GM06990 (cell line): Measurements from ENCODE around the gene NELFE.
"Not testable (repeated sequence)": the region's sequence is repeated elsewhere in the genome, so short reads cannot be mapped to it uniquely, and the experiment has no call there.

Experiments
- DNase-seq: peaks from one replicate; pipeline ENCODE4 v3.0.0-alpha.2; 2011; ENCODE audit not compliant: insufficient read length; ENCODE audit errors: extremely low read depth
- H3K27me3 ChIP-seq: replicated peaks from 2 replicates; pipeline ENCODE4 v1.6.0; 2011; ENCODE audit warnings: low read length; ENCODE audit not compliant: control insufficient read depth, insufficient read depth
- H3K36me3 ChIP-seq: 2 replicates; pipeline ENCODE4 v1.5.1; 2011; ENCODE audit warnings: low read length; ENCODE audit not compliant: control insufficient read depth, insufficient read depth
- H3K4me3 ChIP-seq: replicated peaks from 2 replicates; pipeline ENCODE4 v1.5.1; 2011; ENCODE audit warnings: low read depth, mild to moderate bottlenecking, control low read depth, low read length
- TF ChIP-seq, protein P1 (sequence below): IDR thresholded peaks from 2 replicates; pipeline ENCODE4 v1.5.1; 2011; ENCODE audit warnings: low read length, control low read depth, mild to moderate bottlenecking, inconsistent platforms; ENCODE audit not compliant: insufficient read depth, poor library complexity, severe bottlenecking

Gene NELFE

GRCh38 chr6:31981744-31982143 is 23.0 kb upstream of the NELFE start, which contains the start of gene C4A:
Gene C4A, plus strand, starts transcription at chr6:31982057. Its CDS starts 51 bp downstream, at chr6:31982108.
- H3K4me3 ChIP-seq, DNase-seq, H3K36me3 ChIP-seq, H3K27me3 ChIP-seq: not testable (repeated sequence)

GRCh38 chr6:31980998-31981397 is 22.2 kb upstream of the NELFE start:
- not testable (repeated sequence) for H3K4me3 ChIP-seq, H3K27me3 ChIP-seq, DNase-seq, H3K36me3 ChIP-seq

- H3K27me3 ChIP-seq, H3K4me3 ChIP-seq, H3K36me3 ChIP-seq, DNase-seq: not testable (repeated sequence)
Observed at GRCh38 chr6:31980195-31980876, 21.6 kb upstream of the NELFE start.

DNA sequence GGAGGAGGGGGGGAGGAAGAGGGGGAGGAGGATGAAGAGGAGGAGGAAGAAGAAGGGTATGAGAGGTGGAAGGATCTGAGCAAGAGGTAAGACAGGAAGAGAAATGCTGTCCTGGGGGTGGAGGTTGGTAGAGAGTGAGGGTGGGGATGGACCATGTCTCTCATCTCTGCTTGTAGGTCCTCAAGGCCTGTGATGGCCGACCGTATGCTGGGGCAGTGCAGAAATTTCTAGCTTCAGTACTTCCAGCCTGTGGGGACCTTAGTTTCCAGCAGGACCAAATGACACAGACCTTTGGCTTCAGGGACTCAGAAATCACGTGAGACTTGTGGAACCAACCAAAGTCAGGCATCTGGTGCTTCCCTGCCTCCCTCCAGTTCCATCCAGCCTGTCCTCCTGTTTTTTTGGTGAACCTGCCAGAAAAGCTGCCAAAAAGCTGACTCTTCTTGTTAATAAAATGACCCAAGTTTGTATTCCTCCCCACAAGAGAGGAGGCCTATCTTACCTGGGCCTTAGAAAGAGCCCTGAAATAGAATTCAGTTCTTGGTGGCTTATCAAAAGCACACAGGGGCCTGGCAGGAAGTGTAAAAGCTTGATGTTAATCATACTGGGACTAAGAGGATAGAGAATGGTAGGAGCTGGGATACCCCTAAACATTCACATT is 20.6 kb upstream of the NELFE start:
- no peak overlapping the region for H3K4me3 ChIP-seq
- H3K27me3 ChIP-seq = no peaks in the 10 kb centered on the region
- DNase-seq = no peak
- no peaks in the 10 kb centered on the region for H3K36me3 ChIP-seq
- TF ChIP-seq, protein P1, sequence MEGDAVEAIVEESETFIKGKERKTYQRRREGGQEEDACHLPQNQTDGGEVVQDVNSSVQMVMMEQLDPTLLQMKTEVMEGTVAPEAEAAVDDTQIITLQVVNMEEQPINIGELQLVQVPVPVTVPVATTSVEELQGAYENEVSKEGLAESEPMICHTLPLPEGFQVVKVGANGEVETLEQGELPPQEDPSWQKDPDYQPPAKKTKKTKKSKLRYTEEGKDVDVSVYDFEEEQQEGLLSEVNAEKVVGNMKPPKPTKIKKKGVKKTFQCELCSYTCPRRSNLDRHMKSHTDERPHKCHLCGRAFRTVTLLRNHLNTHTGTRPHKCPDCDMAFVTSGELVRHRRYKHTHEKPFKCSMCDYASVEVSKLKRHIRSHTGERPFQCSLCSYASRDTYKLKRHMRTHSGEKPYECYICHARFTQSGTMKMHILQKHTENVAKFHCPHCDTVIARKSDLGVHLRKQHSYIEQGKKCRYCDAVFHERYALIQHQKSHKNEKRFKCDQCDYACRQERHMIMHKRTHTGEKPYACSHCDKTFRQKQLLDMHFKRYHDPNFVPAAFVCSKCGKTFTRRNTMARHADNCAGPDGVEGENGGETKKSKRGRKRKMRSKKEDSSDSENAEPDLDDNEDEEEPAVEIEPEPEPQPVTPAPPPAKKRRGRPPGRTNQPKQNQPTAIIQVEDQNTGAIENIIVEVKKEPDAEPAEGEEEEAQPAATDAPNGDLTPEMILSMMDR = no peak

DNA sequence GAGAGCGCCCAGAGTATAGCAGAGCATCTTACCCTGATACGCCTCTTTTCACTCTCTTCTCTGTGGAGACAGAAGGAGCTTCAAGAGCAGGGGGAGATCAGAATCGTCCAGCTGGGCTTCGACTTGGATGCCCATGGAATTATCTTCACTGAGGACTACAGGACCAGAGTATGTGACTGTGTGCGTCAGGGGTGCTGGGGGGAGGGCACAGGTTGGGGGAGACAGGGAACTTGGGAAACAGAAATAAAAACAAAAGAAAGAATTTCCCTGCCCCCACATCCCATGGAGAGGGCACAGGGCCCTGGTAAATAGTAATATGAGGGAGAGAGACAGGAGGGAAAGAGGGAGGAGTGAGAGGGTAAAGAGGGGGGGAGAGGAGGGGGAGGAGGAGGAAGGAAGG is 20.1 kb upstream of the NELFE start:
- no peaks in the 10 kb centered on the region for H3K27me3 ChIP-seq
- H3K36me3 ChIP-seq = no peaks in the 10 kb centered on the region
- TF ChIP-seq, protein P1 = no peak
- no peak overlapping the region for H3K4me3 ChIP-seq
- DNase-seq = no peak

DNA sequence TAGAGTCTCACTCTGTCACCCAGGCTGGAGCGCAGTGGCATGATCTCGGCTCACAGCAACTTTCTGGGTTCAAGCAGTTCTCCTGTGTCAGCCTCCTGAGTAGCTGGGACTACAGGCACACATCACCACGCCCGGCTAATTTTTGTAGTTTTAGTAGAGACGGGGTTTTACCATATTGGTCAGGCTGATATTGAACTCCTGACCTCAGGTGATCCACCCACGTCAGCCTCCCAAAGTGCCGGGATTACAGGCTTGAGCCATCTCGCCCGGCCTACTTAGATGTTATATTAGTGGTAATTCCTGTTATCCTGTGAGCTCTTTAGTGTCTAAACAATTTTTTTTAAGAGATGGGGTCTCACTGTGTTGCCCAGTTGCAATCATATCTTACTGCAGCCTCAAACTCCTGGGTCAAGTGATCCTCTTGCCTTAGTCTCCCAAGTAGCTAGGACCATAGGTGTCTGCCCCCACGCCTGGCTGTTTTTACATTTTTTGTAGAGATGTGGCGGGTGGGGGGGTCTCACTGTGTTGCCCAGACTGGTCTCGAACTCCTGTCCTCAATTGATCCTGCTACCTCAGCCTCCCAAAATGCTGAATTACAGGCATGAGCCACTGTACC is 19.2 kb upstream of the NELFE start:
- TF ChIP-seq, protein P1 = no peak

GRCh38 chr6:31976065-31976464 is 17.3 kb upstream of the NELFE start:
- H3K27me3 ChIP-seq, H3K4me3 ChIP-seq, DNase-seq, H3K36me3 ChIP-seq: not testable (repeated sequence)

More for the DNA sequence above, 19.2 kb upstream of the NELFE start:
- DNase-seq = no peak
- Histone ChIP-seq H3K27me3 (no peaks in the 10 kb centered on the region), H3K36me3 (no peaks in the 10 kb centered on the region), H3K4me3 (no peak overlapping the region)
